A673 (cell line): ENCODE measurements around the gene PARD6B. TPM values are rescaled to one million over a fixed set of nuclear protein-coding genes. Genes with fewer than 3 reads are reported as not detected.

Experiments used
- BruUV-seq: library from RNA; stranded (reverse); fragments of 400-500 nt; replicated peaks from 2 replicates; lab custom pipeline; 2021; lab: Mats Ljungman, UMichigan
- CTCF ChIA-PET: fragments of 300-600 bp; sonication (Branson Sonifier 250); formaldehyde crosslinking; loops from one replicate; lab custom pipeline; 2022; ENCODE audit warnings: antibody characterized with exemption; lab: Charles Lee
- POLR2A ChIA-PET: fragments of 300-600 bp; sonication (Branson Sonifier 250); formaldehyde crosslinking; loops from one replicate; lab custom pipeline; 2022; ENCODE audit warnings: antibody characterized with exemption; ENCODE audit not compliant: low non-redundant PET; lab: Charles Lee
- DNase-seq: peaks from one replicate; pipeline ENCODE4 v3.0.0-alpha.2; 2015; ENCODE audit warnings: low spot score
- H3K27ac ChIP-seq: fragments of 200-600 bp; sonication (generic); 2 replicates; pipeline ENCODE4 v1.5.1; 2016; ENCODE audit warnings: mixed run types, low read depth, mild to moderate bottlenecking, mixed read lengths, antibody characterized with exemption, low read length; ENCODE audit not compliant: poor library complexity, severe bottlenecking
- H3K27me3 ChIP-seq: fragments of 200-600 bp; sonication (generic); replicated peaks from 2 replicates; pipeline ENCODE4 v1.6.1; 2017; ENCODE audit warnings: mixed run types, low read depth, mild to moderate bottlenecking, mixed read lengths, antibody characterized with exemption, low read length; ENCODE audit not compliant: insufficient read depth, poor library complexity
- H3K36me3 ChIP-seq: fragments of 200-600 bp; sonication (generic); 2 replicates; pipeline ENCODE4 v1.6.1; 2016; ENCODE audit warnings: mixed run types, mild to moderate bottlenecking, mixed read lengths, antibody characterized with exemption, low read length; ENCODE audit not compliant: insufficient read depth, poor library complexity, severe bottlenecking
- H3K4me1 ChIP-seq: fragments of 200-600 bp; sonication (generic); 2 replicates; pipeline ENCODE4 v1.6.1; 2017; ENCODE audit warnings: mixed run types, mild to moderate bottlenecking, mixed read lengths, antibody characterized with exemption, low read length; ENCODE audit not compliant: insufficient read depth, poor library complexity, severe bottlenecking
- H3K4me3 ChIP-seq: fragments of 200-600 bp; sonication (generic); 2 replicates; pipeline ENCODE4 v1.5.1; 2016; ENCODE audit warnings: low read depth, mixed run types, mild to moderate bottlenecking, mixed read lengths, low read length; ENCODE audit not compliant: poor library complexity, severe bottlenecking
- H3K9me3 ChIP-seq: fragments of 200-600 bp; sonication (generic); 2 replicates; pipeline ENCODE4 v1.6.1; 2016; ENCODE audit warnings: mixed run types, low read depth, mild to moderate bottlenecking, mixed read lengths, antibody characterized with exemption, low read length; ENCODE audit not compliant: poor library complexity, severe bottlenecking
- EZH2 ChIP-seq: fragments of 200-600 bp; sonication (generic); IDR thresholded peaks from 2 replicates; pipeline ENCODE4 v1.6.1; 2017; ENCODE audit warnings: borderline replicate concordance, low read depth, mild to moderate bottlenecking, mixed read lengths, antibody characterized with exemption, low read length; ENCODE audit not compliant: poor library complexity, severe bottlenecking
- intact Hi-C: fragments of 100-400 bp; cut with micrococcal nuclease; formaldehyde crosslinking; loops from one replicate; pipeline ENCODE4 v1.10.0; 2022; ENCODE audit not compliant: unreplicated experiment
- total RNA-seq: library from RNA; stranded (reverse); gene quantifications from 2 replicates; pipeline ENCODE4 v1.2.3, GENCODE V29; 2021
- TF ChIP-seq, protein P1 (sequence below): fragments of 300-800, 200-600 bp; sonication (generic); conservative IDR thresholded peaks from 2 replicates; pipeline ENCODE4 v1.5.1; 2017; ENCODE audit warnings: low read depth, mild to moderate bottlenecking, antibody characterized with exemption, low read length, moderate library complexity, mixed read lengths

PARD6B gene
- total RNA-seq, 1 experiment from 2014 or later, result 28.1 TPM

DNA sequence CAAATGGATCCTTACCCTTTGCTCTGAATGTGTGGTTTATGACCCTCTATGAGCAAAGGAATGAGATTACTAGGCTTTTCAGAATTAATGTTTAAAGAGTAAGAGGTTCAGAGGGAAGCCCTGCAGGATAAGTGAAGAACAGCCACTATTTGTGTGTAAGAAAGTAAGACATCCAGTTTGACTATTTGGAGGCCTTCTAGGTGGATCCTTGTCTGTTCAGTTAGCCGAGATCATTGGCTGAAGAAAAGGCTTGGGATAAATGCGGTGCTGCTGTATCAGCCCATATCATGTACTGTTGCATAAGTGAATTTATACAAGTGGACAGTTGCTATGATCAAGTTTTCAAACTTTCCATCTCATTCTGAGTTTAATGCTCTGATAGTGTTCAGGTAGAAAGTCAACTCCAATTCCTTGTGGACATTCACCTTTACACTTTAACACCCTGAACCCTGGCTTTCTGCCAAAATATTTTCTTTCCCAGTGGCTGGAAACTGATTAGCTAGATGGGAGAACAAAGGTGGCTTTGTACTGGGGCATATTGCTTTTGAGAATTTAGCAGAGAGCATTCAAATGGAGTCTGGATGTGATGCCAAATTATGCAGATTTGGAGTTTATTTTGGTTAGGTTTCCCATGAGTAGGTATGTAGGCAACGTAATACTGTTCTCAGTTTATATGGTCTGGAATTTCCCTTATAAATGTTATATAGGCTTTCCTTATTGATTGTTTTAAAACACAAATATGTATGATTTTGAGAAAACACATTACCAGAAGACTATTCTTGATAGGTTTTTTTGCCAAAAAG, 15.0 kb downstream of the PARD6B start:
- H3K27me3 ChIP-seq, result no peaks in the 10 kb centered on the region
- no TSS peak for BruUV-seq
- intact Hi-C loops, result loop anchor here (10.0 kb wide), 1 partner anchor 112 kb away; no protein-coding TSS in a partner anchor
- H3K27ac ChIP-seq, result peak overlapping the region; percentile 44
- H3K4me3 ChIP-seq, result no peak overlapping the region
- POLR2A ChIA-PET, result no interaction called here
- no peak for TF ChIP-seq EZH2
- TF ChIP-seq, protein P1, sequence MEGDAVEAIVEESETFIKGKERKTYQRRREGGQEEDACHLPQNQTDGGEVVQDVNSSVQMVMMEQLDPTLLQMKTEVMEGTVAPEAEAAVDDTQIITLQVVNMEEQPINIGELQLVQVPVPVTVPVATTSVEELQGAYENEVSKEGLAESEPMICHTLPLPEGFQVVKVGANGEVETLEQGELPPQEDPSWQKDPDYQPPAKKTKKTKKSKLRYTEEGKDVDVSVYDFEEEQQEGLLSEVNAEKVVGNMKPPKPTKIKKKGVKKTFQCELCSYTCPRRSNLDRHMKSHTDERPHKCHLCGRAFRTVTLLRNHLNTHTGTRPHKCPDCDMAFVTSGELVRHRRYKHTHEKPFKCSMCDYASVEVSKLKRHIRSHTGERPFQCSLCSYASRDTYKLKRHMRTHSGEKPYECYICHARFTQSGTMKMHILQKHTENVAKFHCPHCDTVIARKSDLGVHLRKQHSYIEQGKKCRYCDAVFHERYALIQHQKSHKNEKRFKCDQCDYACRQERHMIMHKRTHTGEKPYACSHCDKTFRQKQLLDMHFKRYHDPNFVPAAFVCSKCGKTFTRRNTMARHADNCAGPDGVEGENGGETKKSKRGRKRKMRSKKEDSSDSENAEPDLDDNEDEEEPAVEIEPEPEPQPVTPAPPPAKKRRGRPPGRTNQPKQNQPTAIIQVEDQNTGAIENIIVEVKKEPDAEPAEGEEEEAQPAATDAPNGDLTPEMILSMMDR, result no peak
- no peak for DNase-seq
- H3K9me3 ChIP-seq, result no peaks in the 10 kb centered on the region
- H3K4me1 ChIP-seq, result peaks cover 47% of the 10 kb centered on the region
- CTCF ChIA-PET, result interaction anchor here (0.6 kb wide), 1 partner anchor 15 kb away, joined by 5 read pairs; no protein-coding TSS in a partner anchor
- H3K36me3 ChIP-seq, result peaks cover 30% of the 10 kb centered on the region

DNA sequence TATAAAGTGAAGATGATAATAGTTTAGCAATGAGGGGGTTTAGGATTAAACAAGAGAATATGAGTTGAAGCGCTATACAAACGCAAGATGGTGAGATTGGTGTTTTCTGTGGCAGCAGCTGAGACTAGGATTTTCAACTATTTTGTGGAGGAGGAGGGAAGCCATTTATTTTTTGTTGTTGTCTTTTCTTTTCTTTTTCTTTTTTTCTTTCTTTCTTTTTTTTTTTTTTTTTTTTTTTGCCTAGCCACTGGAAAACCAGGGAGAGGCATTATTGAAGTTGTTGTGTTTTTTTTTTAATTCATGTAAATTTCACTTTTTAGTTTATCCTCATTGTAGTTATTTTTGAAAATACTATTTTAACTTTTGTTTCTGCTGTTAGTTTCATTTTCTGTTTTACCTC, 15.9 kb downstream of the PARD6B start:
- DNase-seq, result no peak
- Histone ChIP-seq H3K4me1 (peaks cover 47% of the 10 kb centered on the region), H3K27me3 (no peaks in the 10 kb centered on the region), H3K27ac (peak overlapping the region; percentile 29), H3K36me3 (peaks cover 30% of the 10 kb centered on the region), H3K9me3 (no peaks in the 10 kb centered on the region), H3K4me3 (peak overlapping the region; percentile 8)
- CTCF ChIA-PET, result no interaction called here
- TF ChIP-seq, protein P1, result no peak
- no peak for TF ChIP-seq EZH2
- intact Hi-C loops, result loop anchor here (10.0 kb wide), 1 partner anchor 112 kb away; no protein-coding TSS in a partner anchor
- BruUV-seq, result no TSS peak
- POLR2A ChIA-PET, result interaction anchor here (0.6 kb wide), 1 partner anchor 627 kb away, joined by 4 read pairs; no protein-coding TSS in a partner anchor

DNA sequence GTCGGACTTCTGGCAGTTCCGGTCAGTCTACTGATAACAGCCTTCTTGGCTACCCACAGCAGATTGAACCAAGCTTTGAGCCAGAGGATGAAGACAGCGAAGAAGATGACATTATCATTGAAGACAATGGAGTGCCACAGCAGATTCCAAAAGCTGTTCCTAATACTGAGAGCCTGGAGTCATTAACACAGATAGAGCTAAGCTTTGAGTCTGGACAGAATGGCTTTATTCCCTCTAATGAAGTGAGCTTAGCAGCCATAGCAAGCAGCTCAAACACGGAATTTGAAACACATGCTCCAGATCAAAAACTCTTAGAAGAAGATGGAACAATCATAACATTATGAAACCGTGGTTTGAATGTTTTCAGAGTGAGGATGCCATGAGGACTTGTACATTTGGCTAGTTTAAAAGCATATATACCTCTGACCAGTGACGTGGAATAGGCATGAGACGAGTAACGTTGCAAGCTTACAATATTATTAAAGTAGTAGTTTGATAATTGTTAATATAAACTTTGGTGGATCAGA, 18.8 kb downstream of the PARD6B start:
- Histone ChIP-seq H3K4me1 (peaks cover 27% of the 10 kb centered on the region), H3K27me3 (no peaks in the 10 kb centered on the region), H3K4me3 (no peak overlapping the region), H3K9me3 (no peaks in the 10 kb centered on the region), H3K36me3 (peaks cover 34% of the 10 kb centered on the region), H3K27ac (peak overlapping the region; percentile 17)
- DNase-seq, result no peak
- TF ChIP-seq, protein P1, result no peak
- TF ChIP-seq EZH2, result no peak
- BruUV-seq, result TSS peak; percentile 28
- intact Hi-C loops, result no loop called here
- ChIA-PET POLR2A (interaction anchor here (0.7 to 0.8 kb wide), 2 partner anchors 18 to 24 kb away, joined by 3 to 16 read pairs; no protein-coding TSS in a partner anchor), CTCF (interaction anchor here (0.6 to 1.6 kb wide), 4 partner anchors 36 to 533 kb away, joined by 3 to 8 read pairs (median 4); no protein-coding TSS in a partner anchor)
